NT2/D1 (cell line): ENCODE measurements around the gene BICDL2.

Source experiments
- DNase-seq: peaks from one replicate; pipeline ENCODE4 v3.0.0-alpha.2; 2011; ENCODE audit warnings: low read depth, low spot score
- H3K27me3 ChIP-seq: 2 replicates; pipeline ENCODE4 v1.6.0; 2011; ENCODE audit warnings: mild to moderate bottlenecking; ENCODE audit not compliant: insufficient read length, insufficient read depth
- H3K36me3 ChIP-seq: 2 replicates; pipeline ENCODE4 v1.6.1; 2011; ENCODE audit warnings: mild to moderate bottlenecking, low read length, mixed read lengths; ENCODE audit not compliant: insufficient read depth, insufficient read length
- H3K4me1 ChIP-seq: 2 replicates; pipeline ENCODE4 v1.5.1; 2011; ENCODE audit not compliant: insufficient read depth, insufficient read length
- H3K4me3 ChIP-seq: 2 replicates; pipeline ENCODE4 v1.5.1; 2011; ENCODE audit warnings: low read depth; ENCODE audit not compliant: insufficient read length
- H3K9ac ChIP-seq: 2 replicates; pipeline ENCODE4 v1.6.0; 2011; ENCODE audit warnings: low read depth; ENCODE audit not compliant: insufficient read length
- H3K9me3 ChIP-seq: 2 replicates; pipeline ENCODE4 v1.5.1; 2011; ENCODE audit warnings: mild to moderate bottlenecking, low read length; ENCODE audit not compliant: insufficient read depth
- SUZ12 ChIP-seq: IDR thresholded peaks from 2 replicates; pipeline ENCODE4 v1.6.1; 2011; ENCODE audit not compliant: insufficient read length, insufficient read depth; ENCODE audit errors: extremely low read depth
- YY1 ChIP-seq: IDR thresholded peaks from 2 replicates; pipeline ENCODE4 v1.6.1; 2011; ENCODE audit not compliant: insufficient read length, insufficient read depth
- ZNF274 ChIP-seq: IDR thresholded peaks from 2 replicates; pipeline ENCODE4 v1.6.1; 2011; ENCODE audit warnings: mild to moderate bottlenecking, low read depth, low read length

BICDL2 gene

GRCh38 chr16:3009568-3010390 lies 27.0 kb downstream of the BICDL2 start:
- Histone ChIP-seq H3K4me3 (peak overlapping the region; percentile 36), H3K36me3 (peaks cover 15% of the 10 kb centered on the region), H3K27me3 (peaks cover 33% of the 10 kb centered on the region), H3K9ac (peak overlapping the region; percentile 79), H3K9me3 (no peaks in the 10 kb centered on the region), H3K4me1 (peaks cover 42% of the 10 kb centered on the region)
- TF ChIP-seq ZNF274 (no peak), SUZ12 (no peak), YY1 (no peak)
- DNase-seq: no peak

- Histone ChIP-seq H3K4me1 (peaks cover 34% of the 10 kb centered on the region), H3K4me3 (peak overlapping the region; percentile 27), H3K9me3 (no peaks in the 10 kb centered on the region), H3K9ac (peak overlapping the region; percentile 26), H3K36me3 (peaks cover 4% of the 10 kb centered on the region), H3K27me3 (peaks cover 33% of the 10 kb centered on the region)
- no peak for DNase-seq
- TF ChIP-seq YY1: no peak
- TF ChIP-seq ZNF274: no peak
- no peak for TF ChIP-seq SUZ12
These were observed 28.1 kb downstream of the BICDL2 start for GRCh38 chr16:3008690-3009037.

GRCh38 chr16:3007957-3008689 lies 28.6 kb downstream of the BICDL2 start:
- peak overlapping the region; percentile 92 for H3K9ac ChIP-seq
- H3K36me3 ChIP-seq: no peaks in the 10 kb centered on the region
- no peak for TF ChIP-seq YY1
- no peak for TF ChIP-seq SUZ12
- no peak for TF ChIP-seq ZNF274
- peaks cover 29% of the 10 kb centered on the region for H3K4me1 ChIP-seq
- H3K27me3 ChIP-seq: peaks cover 28% of the 10 kb centered on the region
- no peaks in the 10 kb centered on the region for H3K9me3 ChIP-seq
- DNase-seq: peak; percentile 99
- peak overlapping the region; percentile 50 for H3K4me3 ChIP-seq

- no peaks in the 10 kb centered on the region for H3K9me3 ChIP-seq
- H3K36me3 ChIP-seq: no peaks in the 10 kb centered on the region
- H3K4me3 ChIP-seq: peak overlapping the region; percentile 50
- H3K4me1 ChIP-seq: peaks cover 25% of the 10 kb centered on the region
- no peak for DNase-seq
- peak overlapping the region; percentile 92 for H3K9ac ChIP-seq
- no peak for TF ChIP-seq ZNF274
- TF ChIP-seq SUZ12: no peak
- no peak for TF ChIP-seq YY1
- peaks cover 22% of the 10 kb centered on the region for H3K27me3 ChIP-seq
These were observed 29.4 kb downstream of the BICDL2 start for GRCh38 chr16:3007059-3007956.

- Histone ChIP-seq H3K4me1 (peaks cover 32% of the 10 kb centered on the region), H3K27me3 (peaks cover 13% of the 10 kb centered on the region), H3K9ac (peak overlapping the region; percentile 47), H3K9me3 (no peaks in the 10 kb centered on the region), H3K4me3 (peak overlapping the region; percentile 17), H3K36me3 (no peaks in the 10 kb centered on the region)
- TF ChIP-seq YY1: no peak
- no peak for TF ChIP-seq SUZ12
- TF ChIP-seq ZNF274: no peak
- DNase-seq: no peak
These were observed 31.9 kb downstream of the BICDL2 start for GRCh38 chr16:3004781-3005284.

- no peak overlapping the region for H3K9ac ChIP-seq
- TF ChIP-seq ZNF274 (no peak), SUZ12 (no peak), YY1 (no peak)
- no peak for DNase-seq
- H3K9me3 ChIP-seq: no peaks in the 10 kb centered on the region
- peak overlapping the region; percentile 10 for H3K4me3 ChIP-seq
- H3K4me1 ChIP-seq: peaks cover 35% of the 10 kb centered on the region
- peaks cover 13% of the 10 kb centered on the region for H3K27me3 ChIP-seq
- no peaks in the 10 kb centered on the region for H3K36me3 ChIP-seq
These were observed 32.4 kb downstream of the BICDL2 start for GRCh38 chr16:3004319-3004718.
